Right lobe of liver (tissue), 6 donors: ENCODE measurements around the gene COPG2. TPM values are rescaled to one million over a fixed set of nuclear protein-coding genes. Genes with fewer than 3 reads are reported as not detected.

Experiments used
- ATAC-seq, 4 donors: fragments of 200-7000 bp; cut with Tn5 transposase; one replicate each; pipeline ENCODE4 v1.9.1; 2020; ENCODE audit warnings: mild to moderate bottlenecking in 4 of 4, moderate library complexity in 4 of 4
- DNase-seq, 3 donors: peaks; one replicate each; pipeline ENCODE4 v3.0.0-alpha.2; 2020
- H3K27ac ChIP-seq, 3 donors: fragments of 200-600 bp; one replicate each; pipeline ENCODE4 v1.8.0; 2022
- H3K27me3 ChIP-seq, 2 donors: fragments of 200-600 bp; one replicate each; pipeline ENCODE4 v1.8.0; 2022
- H3K36me3 ChIP-seq, 4 donors: fragments of 200-600 bp; sonication (generic) in 1 of 4; one replicate each; pipeline versions ENCODE4 v1.5.1 to v1.8.0; 2017 to 2022; ENCODE audit warnings: control low read depth in 1 of 4
- H3K4me1 ChIP-seq, 4 donors: fragments of 200-600 bp; sonication (generic) in 1 of 4; one replicate each; pipeline versions ENCODE4 v1.5.1 to v1.8.0; 2017 to 2022; ENCODE audit warnings: control low read depth in 1 of 4
- H3K4me3 ChIP-seq, 3 donors: fragments of 200-600 bp; one replicate each; pipeline ENCODE4 v1.8.0; 2022
- H3K9me3 ChIP-seq, 4 donors: fragments of 200-600 bp; sonication (generic) in 1 of 4; one replicate each; pipeline versions ENCODE4 v1.5.1 to v1.8.0; 2017 to 2022; ENCODE audit warnings: control low read depth in 1 of 4
- CTCF ChIP-seq, 4 donors: fragments of 200-600 bp in 3 of 4; fragments of 450-650 bp in 1 of 4; IDR thresholded peaks; one replicate each; pipeline versions ENCODE4 v1.5.1 to v1.8.0; 2016 to 2022; ENCODE audit warnings: antibody characterized with exemption in 4 of 4, mild to moderate bottlenecking in 2 of 4
- POLR2A ChIP-seq: fragments of 450-650 bp; IDR thresholded peaks from one replicate; pipeline ENCODE4 v1.6.1; 2017; ENCODE audit warnings: antibody characterized with exemption, mild to moderate bottlenecking
- WGBS: methylation state at CpG from one replicate; pipeline ENCODE4 v1.1.6; 2018; ENCODE audit warnings: low coverage, low lambda C conversion rate; ENCODE audit not compliant: insufficient coverage; ENCODE audit errors: missing lambda C conversion rate; 5-methylcytosine and 5-hydroxymethylcytosine counted together
- intact Hi-C, 2 donors: fragments of 100-400 bp; cut with DNase I; formaldehyde crosslinking; loops; one replicate each; pipeline versions ENCODE4 v1.11.2 to v1.14.1; 2022
- total RNA-seq, 6 experiments: library from RNA; depleted of rRNA in 2 of 6; stranded (reverse); fragments of >200 nt in 2 of 6; fragmentation: NEBNext Ultra II Directional in 3 of 6; extraction: Animal tissue kit (Norgen Biotek cat#: 25700) in 3 of 6; gene quantifications; one replicate each; pipeline versions ENCODE4 v1.1.0 to v1.2.4, GENCODE V29; 2016 to 2023
- donor health status: DM: no; HTN: yes; CAD: no.
- donor health status: DM: no; HTN: no; CAD: no.
- donor health status: DM: no; HTN: no; CAD: no.
- donor health status: DM: no; HTN: yes; CAD: no.
- donor health status: DM: no; HTN: yes; CAD: no.

The COPG2 gene
- total RNA-seq, 6 experiments from 2014 or later: 6.5 to 8.9 (median 8.4) TPM

DNA sequence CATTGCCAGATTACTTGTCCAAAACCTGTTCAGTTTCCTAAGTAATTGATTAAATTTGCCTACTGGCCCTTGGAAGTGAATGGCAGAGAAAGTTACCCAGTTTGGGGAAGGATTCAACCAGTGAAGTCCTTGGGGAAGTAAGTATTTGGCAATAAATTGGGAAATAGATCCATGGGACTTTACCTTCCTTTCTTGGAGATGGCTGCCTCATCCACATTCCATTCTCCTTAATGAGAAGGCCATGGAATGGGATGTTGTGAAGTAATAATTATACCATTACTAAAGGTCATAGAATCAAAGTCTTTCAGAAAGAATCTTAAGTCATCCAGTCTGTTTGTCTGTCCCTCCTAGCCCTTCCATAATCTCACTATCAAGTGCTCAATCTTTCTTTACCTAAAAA is 4.5 kb upstream of the COPG2 start:
- no peaks in the 10 kb centered on the region for H3K4me1 ChIP-seq
- no peak overlapping the region for H3K27ac ChIP-seq
- no peaks in the 10 kb centered on the region for H3K9me3 ChIP-seq
- H3K36me3 ChIP-seq: no peaks in the 10 kb centered on the region
- no peak for TF ChIP-seq CTCF (IDR thresholded peaks at IDR 0.05)
- TF ChIP-seq POLR2A: no peak
- ATAC-seq (no peak), DNase-seq (no peak)
- H3K27me3 ChIP-seq: no peaks in the 10 kb centered on the region
- intact Hi-C loops: no loop called here
- H3K4me3 ChIP-seq: no peak overlapping the region

GRCh38 chr7:130672146-130672545 is 3.6 kb upstream of the COPG2 start:
- no peaks in the 10 kb centered on the region for H3K36me3 ChIP-seq
- H3K4me3 ChIP-seq: no peak overlapping the region
- no peak for TF ChIP-seq POLR2A
- H3K9me3 ChIP-seq: no peaks in the 10 kb centered on the region
- DNase-seq (no peak), ATAC-seq (no peak)
- H3K4me1 ChIP-seq: no peaks in the 10 kb centered on the region
- H3K27ac ChIP-seq: no peak overlapping the region
- H3K27me3 ChIP-seq: no peaks in the 10 kb centered on the region
- intact Hi-C loops: no loop called here
- WGBS: 100% methylated on average over 2 of the region's 4 CpGs

- no peaks in the 10 kb centered on the region for H3K27me3 ChIP-seq
- no peak for TF ChIP-seq POLR2A
- TF ChIP-seq CTCF (IDR thresholded peaks at IDR 0.05): no peak
- peak overlapping the region in 2 of 3 donors; percentile 49 to 63 for H3K27ac ChIP-seq
- DNase-seq (no peak), ATAC-seq (no peak)
- H3K9me3 ChIP-seq: no peaks in the 10 kb centered on the region
- peak overlapping the region; percentile 52 to 90 (median 65) for H3K4me3 ChIP-seq
- H3K36me3 ChIP-seq: no peaks in the 10 kb centered on the region
- intact Hi-C loops: no loop called here
- WGBS: 16% methylated on average over 8 of the region's 12 CpGs
- no peaks in the 10 kb centered on the region for H3K4me1 ChIP-seq
Observed at GRCh38 chr7:130669085-130669700, 645 bp upstream of the COPG2 start.

GRCh38 chr7:130667593-130668257 is 823 bp downstream of the COPG2 start:
- Histone ChIP-seq H3K4me3 (peak overlapping the region; percentile 52 to 90 (median 65)), H3K27me3 (no peaks in the 10 kb centered on the region), H3K36me3 (no peaks in the 10 kb centered on the region), H3K4me1 (no peaks in the 10 kb centered on the region), H3K27ac (peak overlapping the region in 1 of 3 donors; percentile 63), H3K9me3 (no peaks in the 10 kb centered on the region)
- WGBS: 32% methylated on average over 12 of the region's 19 CpGs
- intact Hi-C loops: no loop called here
- no peak for TF ChIP-seq CTCF (IDR thresholded peaks at IDR 0.05)
- ATAC-seq (no peak), DNase-seq (no peak)

DNA sequence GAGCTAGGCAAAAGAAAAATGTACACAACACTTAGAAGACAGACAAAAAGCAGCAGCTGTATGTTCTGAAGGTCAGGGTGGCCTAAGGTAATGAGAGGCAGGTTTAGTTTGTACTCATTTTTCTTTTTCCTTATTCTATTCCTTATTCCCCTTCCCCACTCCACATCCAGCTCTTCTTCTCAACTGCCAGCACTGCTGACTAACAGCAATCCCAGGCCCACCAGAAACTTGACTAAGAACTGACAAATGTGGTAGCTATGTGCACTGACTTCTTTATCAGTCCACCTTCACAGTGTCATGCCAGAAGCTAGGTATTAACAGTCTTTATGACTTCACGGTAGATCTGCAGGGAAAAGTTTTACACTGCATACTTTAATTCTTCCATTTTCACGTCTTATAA is 6.1 kb downstream of the COPG2 start:
- Histone ChIP-seq H3K27ac (no peak overlapping the region), H3K27me3 (no peaks in the 10 kb centered on the region), H3K36me3 (peaks cover 0 to 5% (median 0%) of the 10 kb centered on the region in 4 donors), H3K4me3 (no peak overlapping the region), H3K9me3 (no peaks in the 10 kb centered on the region), H3K4me1 (no peaks in the 10 kb centered on the region)
- DNase-seq (no peak), ATAC-seq (no peak)
- WGBS: 96% methylated on average over 2 of the region's 2 CpGs
- intact Hi-C loops: no loop called here
- no peak for TF ChIP-seq POLR2A
- TF ChIP-seq CTCF (IDR thresholded peaks at IDR 0.05): no peak
